ENCODE measurements around the gene GRIN1.
"Not testable (repeated sequence)": the region's sequence is repeated elsewhere in the genome, so short reads cannot be mapped to it uniquely, and the experiment has no call there.

GRIN1 gene

GRCh38 chr9:137111788-137112563, 27.0 kb upstream of the GRIN1 start:
- DNase-seq = no peak

GRCh38 chr9:137112564-137113384, 26.2 kb upstream of the GRIN1 start:
- no peak for DNase-seq

- DNase-seq = peak; percentile 28
Observed at GRCh38 chr9:137113385-137114159, 25.4 kb upstream of the GRIN1 start.

DNA sequence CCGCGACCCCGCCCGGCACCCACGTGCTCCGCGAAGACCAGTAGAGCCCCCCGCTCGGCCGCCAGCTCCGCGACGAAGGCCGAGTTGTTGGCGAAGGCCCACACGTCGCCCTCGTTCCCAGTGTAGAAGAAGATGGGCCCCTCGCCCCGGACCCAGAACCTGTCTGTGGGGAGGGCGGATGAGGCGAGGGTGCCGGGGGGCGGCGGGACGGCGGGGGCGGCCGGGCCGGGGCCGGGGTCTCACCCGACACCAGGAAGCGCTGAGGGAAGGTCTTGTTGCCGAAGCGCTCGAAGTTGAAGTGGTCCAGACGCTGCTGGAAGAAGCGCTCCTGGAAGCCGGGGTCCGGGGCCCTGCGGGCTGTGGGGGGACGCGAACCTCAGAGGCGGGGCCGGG, 24.7 kb upstream of the GRIN1 start:
- DNase-seq = no peak

DNA sequence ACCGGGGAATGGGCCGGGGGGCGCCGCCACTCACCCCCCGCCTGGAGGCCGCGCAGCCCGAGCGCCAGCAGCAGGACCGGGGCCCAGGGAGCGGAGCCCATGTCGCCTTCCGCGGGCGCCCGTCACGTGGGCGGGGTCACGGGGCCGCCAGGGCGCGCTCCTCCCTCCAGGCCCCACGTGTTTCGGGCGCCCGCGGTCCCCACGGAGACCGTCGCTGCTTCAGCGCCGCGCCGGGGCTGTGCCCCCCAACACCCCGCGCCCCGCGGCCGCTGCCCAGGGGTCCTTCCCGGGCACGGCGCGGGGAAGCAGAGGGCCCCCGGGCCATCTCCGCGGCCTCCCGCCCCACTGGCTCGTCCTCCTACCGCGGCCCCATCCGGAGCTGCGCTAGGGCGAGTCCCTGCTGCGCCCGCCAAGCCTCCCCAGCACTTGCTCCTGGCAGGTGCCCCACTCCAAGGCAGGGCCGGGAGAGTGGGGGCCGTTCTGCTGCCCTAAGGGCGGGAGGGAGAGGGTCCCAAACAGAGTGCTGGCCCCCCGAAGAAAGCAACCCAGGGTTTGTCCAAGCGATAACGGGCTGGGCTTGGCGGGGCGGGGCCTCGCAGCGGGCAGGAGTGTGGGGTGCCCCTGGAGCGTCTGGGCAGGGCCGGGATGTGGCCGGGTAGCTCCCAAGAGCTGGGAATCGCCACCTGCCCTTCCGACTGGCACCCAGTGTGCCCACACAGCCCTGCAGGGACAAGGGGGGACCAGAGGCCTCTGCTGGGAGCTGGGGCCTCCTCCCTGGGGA, 24.2 kb upstream of the GRIN1 start, which contains the start of gene DPP7:
Gene DPP7 (minus strand): TSS at position 121 of the 781 bp plus-strand sequence. CDS start 20 bp downstream, at position 101.
- DNase-seq = peak; percentile 74

- DNase-seq = no peak
Observed at GRCh38 chr9:137115394-137116026, 23.4 kb upstream of the GRIN1 start.

DNA sequence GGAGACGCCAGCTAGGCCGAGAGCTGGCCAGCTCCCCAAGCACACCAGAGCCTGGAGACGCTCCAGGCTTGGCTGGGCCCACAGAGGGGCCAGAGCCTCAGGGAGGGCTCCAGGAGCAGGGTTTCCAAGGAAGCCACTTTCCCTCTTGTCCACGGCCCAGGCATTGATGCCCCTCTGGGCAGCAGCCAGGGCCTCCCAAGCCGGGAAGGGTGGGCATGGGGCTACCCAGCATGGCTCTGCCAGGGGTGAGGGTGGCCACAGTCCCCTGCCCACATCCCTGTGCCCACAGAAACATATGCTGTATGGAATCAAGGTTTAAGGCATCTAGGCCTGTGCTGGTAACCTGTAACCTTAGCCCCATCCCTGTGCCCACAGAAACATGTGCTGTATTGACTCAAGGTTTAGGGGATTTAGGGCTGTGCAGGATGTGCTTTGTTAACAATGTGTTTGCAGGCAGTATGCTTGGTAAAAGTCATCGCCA, 22.9 kb upstream of the GRIN1 start:
- no peak for DNase-seq

DNA sequence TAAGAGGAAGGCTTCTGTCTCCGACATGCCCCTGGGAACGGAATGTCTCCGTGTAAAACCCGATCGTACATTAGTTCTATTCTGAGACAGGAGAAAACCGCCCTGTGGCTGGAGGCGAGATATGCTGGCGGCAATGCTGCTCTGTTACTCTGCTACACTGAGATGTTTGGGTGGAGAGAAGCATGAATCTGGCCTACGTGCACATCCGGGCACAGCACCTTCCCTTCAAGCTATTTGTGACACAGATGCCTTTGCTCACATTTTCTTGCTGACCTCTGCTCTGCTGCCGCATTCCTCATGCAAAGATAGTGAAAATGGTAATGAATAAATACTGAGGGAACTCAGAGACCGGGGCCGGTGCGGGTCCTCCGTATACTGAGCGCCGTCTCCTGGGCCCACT, 22.2 kb upstream of the GRIN1 start:
- no peak for DNase-seq

DNA sequence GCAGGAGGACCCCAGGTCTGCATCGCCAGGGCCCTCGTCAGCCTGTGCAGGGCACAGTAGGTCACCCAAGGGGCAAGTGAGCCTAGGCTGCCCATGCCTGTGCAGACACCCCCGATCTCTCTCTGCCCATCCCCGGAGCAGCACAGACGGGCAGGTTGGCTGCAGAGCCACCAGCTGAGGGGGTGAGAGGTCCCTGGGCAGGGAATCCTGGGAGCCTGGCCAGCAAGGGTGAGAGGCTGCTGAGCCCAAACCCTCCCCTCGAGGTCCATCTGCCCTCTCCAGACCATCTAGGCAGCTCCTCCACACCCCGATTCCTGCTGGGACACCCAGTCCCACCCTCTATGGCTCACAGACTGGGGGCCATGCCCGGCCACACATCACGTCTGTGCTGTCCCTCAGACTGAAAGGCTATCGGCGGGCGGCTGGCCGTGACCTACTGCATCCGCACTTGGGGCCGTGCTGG, 21.7 kb upstream of the GRIN1 start:
- DNase-seq = no peak

DNA sequence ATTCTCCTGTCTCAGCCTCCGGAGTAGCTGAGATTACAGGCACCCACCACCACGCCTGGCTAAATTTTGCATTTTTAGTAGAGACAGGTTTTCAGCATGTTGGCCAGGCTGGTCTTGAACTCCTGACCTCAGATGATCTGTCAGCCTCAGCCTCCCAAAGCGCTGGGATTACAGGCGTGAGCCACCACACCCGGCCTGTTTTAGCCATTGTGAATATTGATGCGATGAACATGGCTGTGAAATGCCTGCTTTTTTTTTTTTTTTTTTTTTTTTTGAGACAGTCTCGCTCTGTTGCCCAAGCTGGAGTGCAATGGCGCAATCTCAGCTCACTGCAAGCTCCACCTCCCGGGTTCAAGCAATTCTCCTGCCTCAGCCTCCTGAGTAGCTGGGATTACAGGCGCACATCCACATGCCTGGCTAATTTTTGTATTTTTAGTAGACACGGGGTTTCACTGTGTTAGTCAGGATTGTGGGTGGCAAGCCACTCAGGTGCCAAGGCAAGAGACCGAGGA, 20.8 kb upstream of the GRIN1 start:
- DNase-seq = not testable (repeated sequence)

DNA sequence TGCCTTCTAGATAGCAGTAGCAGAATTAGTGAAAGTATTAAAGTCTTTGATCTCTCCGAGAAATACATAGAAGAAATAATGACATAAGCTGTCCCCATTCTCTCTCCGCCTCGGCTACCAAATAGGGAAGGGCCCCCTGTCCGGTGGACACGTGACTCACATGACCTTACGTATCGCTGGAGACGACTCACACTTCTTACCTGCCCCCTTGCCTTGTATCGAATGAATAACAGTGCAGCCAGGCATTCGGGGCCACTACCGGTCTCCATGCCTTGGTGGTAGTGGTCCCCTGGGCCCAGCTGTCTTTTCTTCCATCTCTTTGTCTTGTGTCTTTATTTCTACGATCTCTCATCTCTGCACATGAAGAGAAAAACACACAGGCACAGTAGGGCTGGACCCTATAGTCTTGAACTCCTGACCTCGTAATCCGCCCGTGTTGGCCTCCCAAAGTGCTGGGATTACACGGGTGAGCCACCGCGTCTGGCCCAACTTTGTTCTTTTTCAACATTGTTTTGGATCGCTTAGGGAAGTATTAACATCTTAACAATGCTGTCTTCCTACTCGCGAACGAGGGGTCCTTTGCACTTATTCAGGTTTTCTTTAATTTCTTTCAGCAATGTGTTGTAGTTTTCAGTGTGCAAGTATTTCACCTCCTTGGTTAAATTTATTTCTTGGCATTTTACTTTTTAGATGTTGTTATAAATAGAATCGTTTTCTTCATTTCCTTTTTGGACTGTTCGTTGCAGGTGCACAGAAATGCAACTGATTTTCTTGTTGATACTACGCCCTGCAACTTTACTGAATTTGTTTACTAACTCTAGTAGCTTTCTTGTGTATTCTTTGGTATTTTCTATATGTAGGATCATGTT, 16.8 kb upstream of the GRIN1 start:
- not testable (repeated sequence) for DNase-seq

DNA sequence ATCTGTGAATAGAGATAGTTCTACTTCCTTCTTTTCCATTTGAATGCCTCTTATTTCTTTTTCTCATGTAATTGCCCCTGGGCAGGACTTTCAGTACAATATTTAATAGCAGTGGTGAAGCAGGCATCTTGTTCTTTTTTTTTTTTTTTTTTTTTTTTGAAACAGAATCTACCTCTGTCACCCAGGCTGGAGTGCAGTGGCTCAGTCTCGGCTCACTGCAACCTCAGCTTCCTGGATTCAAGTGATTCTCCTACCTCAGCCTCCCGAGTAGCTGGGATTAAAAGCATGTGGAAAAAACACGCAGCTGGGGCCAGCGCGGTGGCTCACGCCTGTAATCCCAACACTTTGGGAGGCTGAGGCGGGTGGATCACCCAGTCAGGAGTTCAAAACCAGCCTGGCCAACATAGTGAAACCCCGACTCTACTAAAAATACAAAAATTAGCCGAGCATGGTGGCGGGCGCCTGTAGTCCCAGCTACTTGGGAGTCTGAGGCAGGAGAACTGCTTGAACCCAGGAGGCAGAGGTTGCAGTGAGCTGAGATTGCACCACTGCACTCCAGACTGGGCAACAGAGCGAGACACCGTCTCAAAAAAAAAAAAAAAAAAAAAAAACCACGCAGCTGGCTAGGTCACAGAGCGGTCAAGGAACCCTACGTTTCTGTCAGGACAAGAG, 16.0 kb upstream of the GRIN1 start:
- DNase-seq = not testable (repeated sequence)

DNA sequence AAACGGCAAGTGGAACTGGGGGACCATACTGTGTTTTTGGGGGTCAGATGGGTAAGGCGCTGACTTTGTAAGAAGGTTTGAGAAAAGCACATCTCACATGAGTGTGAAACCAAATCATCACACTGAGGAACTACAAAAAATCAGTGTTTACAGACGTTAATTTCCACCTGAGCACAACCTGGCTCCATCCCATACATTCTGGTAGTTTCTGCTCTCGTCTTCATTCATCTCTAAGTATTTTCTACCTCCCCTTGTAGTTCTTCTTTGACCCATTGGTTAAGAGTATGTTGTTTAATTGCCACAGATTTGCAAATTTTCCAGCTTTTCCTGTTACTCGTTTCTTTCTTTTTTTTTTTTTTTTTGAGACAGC, 15.5 kb upstream of the GRIN1 start:
- DNase-seq = no peak

GRCh38 chr9:137123952-137124462, 14.9 kb upstream of the GRIN1 start:
- DNase-seq = not testable (repeated sequence)

GRCh38 chr9:137126786-137127185, 12.2 kb upstream of the GRIN1 start:
- DNase-seq = peak; percentile 46

DNA sequence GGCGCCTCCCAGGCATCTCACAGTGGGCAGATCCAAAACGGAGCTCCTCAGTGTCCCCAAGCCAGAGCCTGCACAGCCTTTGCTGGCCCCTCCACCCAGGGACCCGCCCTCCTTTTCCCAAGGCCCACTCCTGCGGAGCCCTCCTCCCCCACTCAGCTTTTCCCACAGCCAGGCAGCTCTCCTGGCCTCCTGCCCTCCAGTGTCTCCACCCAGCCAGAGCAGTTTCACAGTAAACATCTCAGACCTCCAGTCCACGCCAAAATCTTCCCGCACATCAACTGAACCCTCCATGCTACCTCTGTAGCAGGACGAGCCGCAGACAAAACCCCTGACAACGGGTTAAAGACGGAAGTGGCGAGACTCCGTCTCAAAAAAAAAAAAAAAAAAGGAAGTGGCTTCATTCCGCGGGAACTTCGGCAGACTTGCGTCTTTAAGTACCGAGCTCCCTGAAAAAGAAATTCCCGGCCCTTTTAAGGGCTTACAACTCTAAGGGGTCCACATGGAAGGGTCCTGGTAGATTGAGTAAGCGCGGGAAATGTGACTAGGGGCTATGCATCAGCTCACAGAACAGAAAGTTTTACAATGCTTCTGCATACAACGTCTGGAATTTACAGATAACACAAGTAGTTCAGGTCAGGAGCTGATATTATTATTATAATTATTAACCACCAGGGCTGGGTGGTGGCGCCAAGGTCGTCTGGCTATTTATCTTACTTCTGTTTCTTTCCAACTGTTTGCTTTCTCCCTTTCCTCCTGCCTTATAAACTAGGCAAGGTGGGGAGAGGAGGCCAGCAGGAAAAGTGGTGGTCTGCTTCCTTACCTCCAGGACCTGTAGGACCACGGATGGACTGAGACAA, 11.4 kb upstream of the GRIN1 start:
- DNase-seq = peak; percentile 74

DNA sequence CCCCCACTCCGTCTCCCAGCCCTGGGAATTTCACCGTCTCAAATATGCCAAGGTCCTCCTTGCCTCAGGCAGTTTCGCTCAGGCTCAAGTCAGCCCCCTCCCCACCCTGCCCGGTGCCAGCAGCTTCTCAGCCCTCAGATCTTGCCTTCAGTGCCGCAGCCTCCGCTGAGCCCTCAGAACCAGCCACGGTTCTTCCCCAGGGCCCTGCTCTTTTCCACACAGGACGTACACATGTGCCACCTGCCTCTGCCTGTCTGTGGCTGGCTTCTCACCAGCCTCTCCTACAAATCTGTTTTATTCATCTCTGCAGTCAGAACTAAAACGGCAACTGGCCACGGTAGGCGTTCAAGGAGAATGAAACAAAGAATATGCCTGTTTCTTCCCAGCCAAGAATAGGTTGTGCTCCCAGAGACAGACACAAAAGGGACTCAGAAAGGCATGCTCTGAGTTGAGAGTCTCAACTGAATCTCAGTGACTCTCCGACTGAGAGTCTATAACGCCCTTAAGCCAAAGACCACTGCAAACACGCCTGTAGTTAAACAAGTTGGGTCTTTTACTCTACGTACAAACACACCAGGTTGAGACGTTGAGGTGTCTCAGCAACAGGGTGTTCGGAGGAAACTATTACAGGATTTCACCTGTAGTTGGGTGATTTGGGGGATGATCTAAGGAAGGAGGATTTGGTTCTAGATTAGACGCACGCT, 10.6 kb upstream of the GRIN1 start:
- no peak for DNase-seq

All from inflammatory macrophage treated with lipopolysaccharide for 4 hours (primary cell).